HCT116 (cell line): ENCODE results near the gene SMC4. TPM values are rescaled to one million over a fixed set of nuclear protein-coding genes. Genes with fewer than 3 reads are reported as not detected.

Experiments
- ATAC-seq: fragments of 200-7000 bp; cut with Tn5 transposase; 2 replicates; pipeline ENCODE4 v1.9.1; 2020; ENCODE audit warnings: mild to moderate bottlenecking, moderate library complexity
- BruUV-seq: library from RNA; stranded (reverse); fragments of 400-500 nt; replicated peaks from 2 replicates; lab custom pipeline; 2021; lab: Mats Ljungman, UMichigan
- CTCF ChIA-PET: fragments of 300-600 bp; sonication (Branson Sonifier 250); formaldehyde crosslinking; loops from one replicate; lab custom pipeline; 2021; ENCODE audit warnings: antibody characterized with exemption; lab: Charles Lee
- POLR2A ChIA-PET: fragments of 300-600, 350-600 bp; sonication (Branson Sonifier 250); formaldehyde crosslinking; loops from one replicate; lab custom pipeline; 2021; ENCODE audit warnings: antibody characterized with exemption; lab: Charles Lee
- RAD21 ChIA-PET, 2 experiments: fragments of 300-600 bp; sonication (Branson Sonifier 250); formaldehyde crosslinking; loops; one replicate each; lab custom pipeline; 2023; ENCODE audit warnings: low total read pairs in 2 of 2; ENCODE audit not compliant: uncharacterized antibody in 2 of 2, unreplicated experiment in 2 of 2, low non-redundant PET in 1 of 2; lab: Charles Lee
- DNase-seq: peaks from one replicate; pipeline ENCODE4 v3.0.0-alpha.2; 2010; ENCODE audit warnings: low read depth, low spot score
- H2AFZ ChIP-seq: fragments of 200-600 bp; shearing (Covaris generic), sonication (generic); 2 replicates; pipeline ENCODE4 v1.6.1; 2017; ENCODE audit warnings: low read depth, mixed run types, mixed read lengths, antibody characterized with exemption, low read length; ENCODE audit not compliant: poor library complexity, severe bottlenecking
- H3K27ac ChIP-seq: 2 replicates; pipeline ENCODE4 v1.5.1; 2012; ENCODE audit warnings: low read depth, low read length
- H3K27me3 ChIP-seq: fragments of 200-600 bp; sonication (generic); 2 replicates; pipeline ENCODE4 v1.6.1; 2016; ENCODE audit warnings: mixed run types, low read length, mixed read lengths; ENCODE audit not compliant: insufficient read depth
- H3K36me3 ChIP-seq, 2 experiments: fragments of 200-500 bp in 1 of 2; fragments of 200-600 bp in 1 of 2; sonication (Bioruptor generic) in 1 of 2; sonication (generic) in 1 of 2; 2 replicates each; pipeline versions ENCODE4 v1.5.1 to v1.6.1; 2014 to 2016; ENCODE audit warnings: low read length in 2 of 2, inconsistent platforms in 1 of 2, mixed read lengths in 1 of 2, mixed run types in 1 of 2; ENCODE audit not compliant: insufficient read depth in 2 of 2, control insufficient read depth in 1 of 2
- H3K4me1 ChIP-seq, 2 experiments: fragments of 200-600 bp in 1 of 2; sonication (generic) in 1 of 2; 2 replicates each; pipeline versions ENCODE4 v1.5.1 to v1.6.1; 2012 to 2017; ENCODE audit warnings: low read length in 2 of 2, inconsistent platforms in 1 of 2, mild to moderate bottlenecking in 1 of 2, mixed read lengths in 1 of 2, mixed run types in 1 of 2, moderate library complexity in 1 of 2; ENCODE audit not compliant: insufficient read depth in 2 of 2, control insufficient read depth in 1 of 2
- H3K4me2 ChIP-seq: fragments of 200-600 bp; sonication (generic); 2 replicates; pipeline ENCODE4 v1.6.1; 2017; ENCODE audit warnings: mixed run types, low read length, mixed read lengths
- H3K4me3 ChIP-seq, 2 experiments: fragments of 200-600 bp in 1 of 2; sonication (generic) in 1 of 2; replicated peaks in 1 of 2; 2 replicates each; pipeline ENCODE4 v1.5.1; 2011 to 2016; ENCODE audit warnings: low read length in 2 of 2, control low read depth in 1 of 2, low read depth in 1 of 2, mild to moderate bottlenecking in 1 of 2, mixed read lengths in 1 of 2, mixed run types in 1 of 2
- H3K79me2 ChIP-seq: fragments of 200-600 bp; sonication (generic); 2 replicates; pipeline ENCODE4 v1.6.1; 2017; ENCODE audit warnings: mild to moderate bottlenecking, mixed run types, low read length, moderate library complexity, mixed read lengths; ENCODE audit not compliant: insufficient read depth
- H3K9ac ChIP-seq: fragments of 200-600 bp; sonication (generic); 2 replicates; pipeline ENCODE4 v1.6.1; 2016; ENCODE audit warnings: low read length, mixed read lengths
- H3K9me2 ChIP-seq: fragments of 200-600 bp; sonication (generic), shearing (Covaris generic); 2 replicates; pipeline ENCODE4 v1.6.1; 2017; ENCODE audit warnings: mixed run types, mild to moderate bottlenecking, moderate library complexity; ENCODE audit not compliant: insufficient read depth
- H3K9me3 ChIP-seq, 2 experiments: fragments of 200-500 bp in 1 of 2; fragments of 200-600 bp in 1 of 2; sonication (Bioruptor generic) in 1 of 2; sonication (generic) in 1 of 2; 2 replicates each; pipeline ENCODE4 v1.6.1; 2014 to 2017; ENCODE audit warnings: low read length in 2 of 2, mixed read lengths in 2 of 2, inconsistent platforms in 1 of 2, low read depth in 1 of 2, mild to moderate bottlenecking in 1 of 2, mixed run types in 1 of 2, moderate library complexity in 1 of 2; ENCODE audit not compliant: control insufficient read depth in 1 of 2, insufficient read depth in 1 of 2
- H4K20me1 ChIP-seq: fragments of 200-600 bp; sonication (generic), shearing (Covaris generic); 2 replicates; pipeline ENCODE4 v1.6.1; 2017; ENCODE audit warnings: mixed run types, mild to moderate bottlenecking, moderate library complexity; ENCODE audit not compliant: insufficient read depth
- CEBPB ChIP-seq: IDR thresholded peaks from 2 replicates; pipeline ENCODE4 v1.6.1; 2012; ENCODE audit warnings: low read depth
- EGR1 ChIP-seq: IDR thresholded peaks from 2 replicates; pipeline ENCODE4 v1.6.1; 2012; ENCODE audit warnings: low read depth
- ELF1 ChIP-seq: IDR thresholded peaks from 2 replicates; pipeline ENCODE4 v1.6.1; 2012; ENCODE audit warnings: low read depth, borderline replicate concordance
- EZH2phosphoT487 ChIP-seq: fragments of 200-600 bp; IDR thresholded peaks from 2 replicates; pipeline ENCODE4 v1.6.1; 2018; ENCODE audit warnings: antibody characterized with exemption, borderline replicate concordance
- FOSL1 ChIP-seq: IDR thresholded peaks from 2 replicates; pipeline ENCODE4 v1.6.1; 2012; ENCODE audit warnings: low read depth
- MAX ChIP-seq: IDR thresholded peaks from 2 replicates; pipeline ENCODE4 v1.6.1; 2012
- POLR2A ChIP-seq: IDR thresholded peaks from 2 replicates; pipeline ENCODE4 v1.7.0; 2011; ENCODE audit warnings: borderline replicate concordance; ENCODE audit not compliant: insufficient read depth, insufficient read length; ENCODE audit errors: extremely low read depth
- POLR2AphosphoS5 ChIP-seq: IDR thresholded peaks from 2 replicates; pipeline ENCODE4 v1.6.1; 2011; ENCODE audit warnings: mild to moderate bottlenecking, low read depth, low read length, moderate library complexity
- RAD21 ChIP-seq: IDR thresholded peaks from 2 replicates; pipeline ENCODE4 v1.6.1; 2012; ENCODE audit warnings: low read depth, mild to moderate bottlenecking
- SIN3A ChIP-seq: IDR thresholded peaks from 2 replicates; pipeline ENCODE4 v1.6.1; 2012; ENCODE audit warnings: low read depth
- intact Hi-C: fragments of 100-400 bp; cut with micrococcal nuclease; formaldehyde crosslinking; loops from 2 replicates; pipeline ENCODE4 v1.10.0; 2022
- total RNA-seq: library from RNA; stranded (reverse); gene quantifications from one replicate; pipeline ENCODE4 v1.2.1, GENCODE V29; 2021; ENCODE audit not compliant: unreplicated experiment

The SMC4 gene
- total RNA-seq, 1 experiment from 2014 or later: 123 TPM

DNA sequence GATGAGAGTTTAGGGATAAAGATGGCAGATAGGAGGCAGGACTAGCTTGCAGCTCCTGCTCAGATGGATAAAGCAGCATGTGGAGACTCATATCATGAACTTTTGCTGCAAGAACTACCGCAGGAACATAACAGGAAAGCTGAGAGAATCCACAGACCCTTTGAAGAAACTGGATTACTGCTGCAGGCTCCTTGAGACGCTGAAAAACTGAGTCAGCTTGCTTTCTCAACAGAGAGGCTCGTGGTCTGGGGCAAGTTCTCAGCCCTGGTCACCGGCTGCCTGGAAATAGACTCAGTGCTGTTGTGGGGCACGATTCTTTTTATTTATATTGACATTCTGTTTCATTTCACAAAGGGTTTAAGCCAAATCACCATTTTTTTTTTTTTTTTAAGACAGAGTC is 78.9 kb downstream of the SMC4 start:
- Histone ChIP-seq H3K27ac (no peak overlapping the region), H3K9ac (no peak overlapping the region), H2AFZ (no peak overlapping the region), H3K79me2 (no peaks in the 10 kb centered on the region), H3K36me3 (no peaks in the 10 kb centered on the region), H4K20me1 (no peaks in the 10 kb centered on the region), H3K4me3 (no peak overlapping the region), H3K4me1 (0 out of 4 replicates have a peak, but pooled peaks cover 0 to 7% of the 10 kb centered on the region in 2 experiments), H3K27me3 (no peaks in the 10 kb centered on the region), H3K9me2 (no peaks in the 10 kb centered on the region), H3K4me2 (no peak overlapping the region), H3K9me3 (no peaks in the 10 kb centered on the region)
- ChIA-PET CTCF (no interaction called here), POLR2A (interaction anchor here (0.6 kb wide), 1 partner anchor 33 kb away, joined by 3 read pairs; no protein-coding TSS in a partner anchor), RAD21 (no interaction called here)
- BruUV-seq: no TSS peak
- ATAC-seq: no peak
- DNase-seq: no peak
- no peak for TF ChIP-seq MAX
- no peak for TF ChIP-seq FOSL1
- no peak for TF ChIP-seq EGR1
- TF ChIP-seq POLR2AphosphoS5: no peak
- intact Hi-C loops: no loop called here

- H3K36me3 ChIP-seq: no peaks in the 10 kb centered on the region
- intact Hi-C loops: no loop called here
- RAD21 ChIA-PET: no interaction called here
- DNase-seq (no peak), ATAC-seq (no peak)
- no peak overlapping the region for H2AFZ ChIP-seq
- no peak overlapping the region for H3K4me3 ChIP-seq
- H4K20me1 ChIP-seq: no peaks in the 10 kb centered on the region
- no peaks in the 10 kb centered on the region for H3K79me2 ChIP-seq
- no TSS peak for BruUV-seq
- H3K4me1 ChIP-seq: 0 out of 4 replicates have a peak, but pooled peaks cover 0 to 2% of the 10 kb centered on the region in 2 experiments
- H3K4me2 ChIP-seq: no peak overlapping the region
- no peaks in the 10 kb centered on the region for H3K9me3 ChIP-seq
- POLR2A ChIA-PET: no interaction called here
- no peak overlapping the region for H3K9ac ChIP-seq
- no peaks in the 10 kb centered on the region for H3K9me2 ChIP-seq
- H3K27ac ChIP-seq: no peak overlapping the region
- TF ChIP-seq POLR2A: no peak
- no peak for TF ChIP-seq ELF1
- no peak for TF ChIP-seq SIN3A
- no peak for TF ChIP-seq CEBPB
- no peak for TF ChIP-seq FOSL1
- TF ChIP-seq POLR2AphosphoS5: no peak
- no peak for TF ChIP-seq EZH2phosphoT487
- no peak for TF ChIP-seq RAD21
- CTCF ChIA-PET: no interaction called here
- no peaks in the 10 kb centered on the region for H3K27me3 ChIP-seq
Measured at GRCh38 chr3:160479376-160479775, 79.9 kb downstream of the SMC4 start.
